ENCODE results near the gene ATF6. TPM values are rescaled to one million over a fixed set of nuclear protein-coding genes. Genes with fewer than 3 reads are reported as not detected.

ATF6 gene
- total and polyA plus RNA-seq, 2 of the 4 experiments (the other 2 are of a cell fraction): 12.2 to 17.6 TPM

GRCh38 chr1:161915051-161915503, 149.0 kb downstream of the ATF6 start:
- H3K4me1 ChIP-seq (ENCODE audit: control insufficient read depth, insufficient read depth, low read length): peaks cover 3% of the 10 kb centered on the region
- CTCF ChIA-PET: interaction anchor here (1.1 kb wide), 1 partner anchor 13 kb away, joined by 3 read pairs; no protein-coding TSS in a partner anchor

More at GRCh38 chr1:161915051-161915503, 149.0 kb downstream of the ATF6 start:
- H3K9ac ChIP-seq (ENCODE audit: low read depth, low read length): no peak overlapping the region
- DNase-seq (peak; percentile 11), ATAC-seq (ENCODE audit: low read depth) (no peak)
- H3K9me3 ChIP-seq (ENCODE audit: control insufficient read depth, insufficient read depth, low read length): no peaks in the 10 kb centered on the region
- no peaks in the 10 kb centered on the region for H3K27me3 ChIP-seq (ENCODE audit: control insufficient read depth, insufficient read depth, low read length)
- no CpG with 5 or more reads among the region's 1 CpG for WGBS, 2 experiments (ENCODE audit: extremely low coverage in 2 of 2, insufficient read length in 1 of 2)
- no peaks in the 10 kb centered on the region for H3K9me1 ChIP-seq (ENCODE audit: insufficient read depth, low read length)
- H3K4ac ChIP-seq (ENCODE audit: low read depth, low read length): no peak overlapping the region
- H3K23ac ChIP-seq (ENCODE audit: low read depth, low read length): no peak overlapping the region
- no peak overlapping the region for H3K14ac ChIP-seq (replicated peaks; ENCODE audit: low read depth, low read length)
- BruUV-seq (replicated peaks): no TSS peak
- no peak overlapping the region for H2AFZ ChIP-seq (replicated peaks; ENCODE audit: low read length, poor library complexity)
- no peak overlapping the region for H4K8ac ChIP-seq (ENCODE audit: low read depth in 2 of 2, low read length in 2 of 2)
- no peak for TF ChIP-seq RCOR1 (IDR thresholded peaks at IDR 0.05; ENCODE audit: insufficient replicate concordance, low read length)
- in situ Hi-C loops (cut with MboI; ENCODE audit: low sequenced_read_pairs) (no loop called here), dilution Hi-C loops (cut with HindIII; ENCODE audit: low sequenced_read_pairs, unreplicated experiment) (no loop called here), intact Hi-C loops (cut with micrococcal nuclease) (no loop called here)
- no peak overlapping the region for H2BK120ac ChIP-seq (ENCODE audit: low read depth, low read length)
- no peak overlapping the region for H2BK15ac ChIP-seq (ENCODE audit: low read depth, low read length)
- POLR2A ChIA-PET (ENCODE audit: unreplicated experiment): no interaction called here
- no peak overlapping the region for H2AK9ac ChIP-seq (replicated peaks; ENCODE audit: low read depth, low read length, poor library complexity)
- H4K91ac ChIP-seq (ENCODE audit: insufficient read depth, low read depth, low read length): no peak overlapping the region
- H3K36me3 ChIP-seq (ENCODE audit: control insufficient read depth, insufficient read depth, low read length): no peaks in the 10 kb centered on the region
- H2BK5ac ChIP-seq (ENCODE audit: low read depth, low read length, poor library complexity, severe bottlenecking): no peak overlapping the region
- no peaks in the 10 kb centered on the region for H3K79me1 ChIP-seq (ENCODE audit: low read depth in 1 of 2, low read length in 2 of 2)
- no peak overlapping the region for H3K4me3 ChIP-seq (ENCODE audit: insufficient read depth, low read depth, low read length)
- no peak overlapping the region for H3K4me2 ChIP-seq (ENCODE audit: low read depth, low read length)
- H3K27ac ChIP-seq (ENCODE audit: insufficient read depth, low read length): no peak overlapping the region
- H3K18ac ChIP-seq (ENCODE audit: low read depth, low read length): no peak overlapping the region
- H4K20me1 ChIP-seq (ENCODE audit: insufficient read depth, low read length): no peaks in the 10 kb centered on the region
- H2AK5ac ChIP-seq (ENCODE audit: low read depth, low read length): no peak overlapping the region
- no peak overlapping the region for H3K56ac ChIP-seq (ENCODE audit: extremely low read depth, insufficient read depth, low read length)
- no peak overlapping the region for H4K5ac ChIP-seq (ENCODE audit: low read depth, low read length)
- H2BK20ac ChIP-seq (ENCODE audit: low read depth, low read length): no peak overlapping the region
